Fibroblast of pulmonary artery (primary cell): Measurements from ENCODE around the gene SKIC8.

ENCODE experiments used
- DNase-seq: peaks from one replicate; pipeline ENCODE4 v3.0.0-alpha.2; 2010; ENCODE audit warnings: low read depth
- H3K4me3 ChIP-seq: replicated peaks from 2 replicates; pipeline ENCODE4 v1.5.1; 2011; ENCODE audit warnings: low read depth, mild to moderate bottlenecking, control low read depth, low read length, moderate library complexity
- CTCF ChIP-seq: IDR thresholded peaks from 2 replicates; pipeline ENCODE4 v1.5.1; 2011; ENCODE audit warnings: mild to moderate bottlenecking, control low read depth, low read length, inconsistent platforms; ENCODE audit errors: missing control alignments

SKIC8 gene

GRCh38 chr15:78276064-78276943 lies 23.1 kb downstream of the SKIC8 start:
- no peak for TF ChIP-seq CTCF
- H3K4me3 ChIP-seq, result no peak overlapping the region
- DNase-seq, result no peak

GRCh38 chr15:78274994-78275393 lies 24.4 kb downstream of the SKIC8 start:
- no peak for DNase-seq
- H3K4me3 ChIP-seq, result no peak overlapping the region
- TF ChIP-seq CTCF, result no peak

- no peak for DNase-seq
- no peak overlapping the region for H3K4me3 ChIP-seq
- TF ChIP-seq CTCF, result no peak
These were observed 26.6 kb downstream of the SKIC8 start for GRCh38 chr15:78272776-78273175.

- no peak for DNase-seq
- H3K4me3 ChIP-seq, result no peak overlapping the region
- TF ChIP-seq CTCF, result no peak
These were observed 27.1 kb downstream of the SKIC8 start for GRCh38 chr15:78272316-78272715.

GRCh38 chr15:78266806-78267205 lies 32.6 kb downstream of the SKIC8 start:
- no peak for TF ChIP-seq CTCF
- no peak for DNase-seq
- no peak overlapping the region for H3K4me3 ChIP-seq

- no peak for DNase-seq
- TF ChIP-seq CTCF, result no peak
- no peak overlapping the region for H3K4me3 ChIP-seq
These were observed 33.2 kb downstream of the SKIC8 start for GRCh38 chr15:78266229-78266628.

- H3K4me3 ChIP-seq, result no peak overlapping the region
- no peak for TF ChIP-seq CTCF
These were observed 33.6 kb downstream of the SKIC8 start for GRCh38 chr15:78265752-78266224.

More at GRCh38 chr15:78265752-78266224, 33.6 kb downstream of the SKIC8 start:
- peak; percentile 17 for DNase-seq
